GM12872 (cell line): ENCODE results near the gene COL6A1.

ENCODE experiments used
- CTCF ChIP-seq: IDR thresholded peaks from 3 replicates; pipeline ENCODE4 v1.5.1; 2011; ENCODE audit warnings: low read depth, mild to moderate bottlenecking, low read length, moderate library complexity; ENCODE audit not compliant: insufficient read depth

COL6A1 gene

GRCh38 chr21:45998871-45999580, 17.5 kb downstream of the COL6A1 start:
- TF ChIP-seq CTCF = no peak

- no peak for TF ChIP-seq CTCF
These were observed 18.1 kb downstream of the COL6A1 start for GRCh38 chr21:45999581-46000181.

- TF ChIP-seq CTCF = no peak
These were observed 18.7 kb downstream of the COL6A1 start for GRCh38 chr21:46000182-46000730.

- TF ChIP-seq CTCF = no peak
These were observed 19.4 kb downstream of the COL6A1 start for GRCh38 chr21:46000731-46001641.

GRCh38 chr21:46001821-46002681, 20.5 kb downstream of the COL6A1 start:
- no peak for TF ChIP-seq CTCF

GRCh38 chr21:46002841-46003574, 21.4 kb downstream of the COL6A1 start:
- no peak for TF ChIP-seq CTCF
